ENCODE measurements around the gene SCN3B.

- TF ChIP-seq CTCF (IDR thresholded peaks at IDR 0.05), result no peak
- TF ChIP-seq POLR2A (IDR thresholded peaks at IDR 0.05), result no peak
Measured at GRCh38 chr11:123597859-123598258, 56.6 kb downstream of the SCN3B start.

Data from testis (tissue), 2 donors.